DND-41 (cell line): ENCODE data around the gene IL17F.
A peak's percentile ranks its signal among the peaks of the same experiment; 100 is the strongest.

Experiments
- ATAC-seq: fragments of 200-7000 bp; cut with Tn5 transposase; 3 replicates; pipeline ENCODE4 v1.9.1; 2021; ENCODE audit warnings: low read depth; ENCODE audit not compliant: insufficient read depth
- DNase-seq: peaks from one replicate; pipeline ENCODE4 v3.0.0-alpha.2; 2020
- H2AFZ ChIP-seq: 2 replicates; pipeline ENCODE4 v1.6.0; 2012; ENCODE audit warnings: low read depth, low read length
- H3K27ac ChIP-seq: 2 replicates; pipeline ENCODE4 v1.5.1; 2012; ENCODE audit warnings: low read length, inconsistent platforms
- H3K27me3 ChIP-seq: fragments of 200-600 bp; sonication (generic); 2 replicates; pipeline ENCODE4 v1.6.0; 2012; ENCODE audit warnings: low read length, mild to moderate bottlenecking, inconsistent platforms; ENCODE audit not compliant: insufficient read depth, poor library complexity
- H3K36me3 ChIP-seq: 2 replicates; pipeline ENCODE4 v1.5.1; 2012; ENCODE audit warnings: low read length, inconsistent platforms; ENCODE audit not compliant: insufficient read depth
- H3K4me1 ChIP-seq: 2 replicates; pipeline ENCODE4 v1.5.1; 2012; ENCODE audit warnings: mild to moderate bottlenecking, low read length; ENCODE audit not compliant: insufficient read depth
- H3K4me2 ChIP-seq: 2 replicates; pipeline ENCODE4 v1.6.0; 2012; ENCODE audit warnings: mild to moderate bottlenecking, moderate library complexity, low read length, inconsistent platforms; ENCODE audit not compliant: insufficient read depth
- H3K4me3 ChIP-seq, 2 experiments: fragments of 200-600 bp in 1 of 2; shearing (Covaris generic) in 1 of 2; 2 replicates each; pipeline ENCODE4 v1.5.1; 2012 to 2016; ENCODE audit warnings: inconsistent platforms in 2 of 2, low read length in 2 of 2, mild to moderate bottlenecking in 2 of 2, low read depth in 1 of 2, moderate library complexity in 1 of 2
- H3K79me2 ChIP-seq: 2 replicates; pipeline ENCODE4 v1.6.0; 2012; ENCODE audit warnings: low read length, inconsistent platforms; ENCODE audit not compliant: insufficient read depth
- H3K9ac ChIP-seq: 2 replicates; pipeline ENCODE4 v1.6.0; 2012; ENCODE audit warnings: low read depth, mild to moderate bottlenecking, inconsistent platforms, low read length, moderate library complexity
- H3K9me3 ChIP-seq: 2 replicates; pipeline ENCODE4 v1.5.1; 2012; ENCODE audit warnings: low read length, moderate library complexity, mild to moderate bottlenecking, inconsistent platforms; ENCODE audit not compliant: insufficient read depth, severe bottlenecking
- H4K20me1 ChIP-seq: 2 replicates; pipeline ENCODE4 v1.6.0; 2012; ENCODE audit warnings: low read length; ENCODE audit not compliant: insufficient read depth
- EZH2 ChIP-seq: IDR thresholded peaks from 3 replicates; pipeline ENCODE4 v1.6.1; 2012; ENCODE audit warnings: borderline replicate concordance, low read depth, mild to moderate bottlenecking, moderate library complexity, low read length, inconsistent platforms; ENCODE audit not compliant: severe bottlenecking
- TF ChIP-seq, protein P1 (sequence below): IDR thresholded peaks from 2 replicates; pipeline ENCODE4 v1.5.1; 2012; ENCODE audit warnings: borderline replicate concordance, low read length, moderate library complexity, mild to moderate bottlenecking; ENCODE audit not compliant: poor library complexity, severe bottlenecking; ENCODE audit errors: extremely low read depth

IL17F gene

DNA sequence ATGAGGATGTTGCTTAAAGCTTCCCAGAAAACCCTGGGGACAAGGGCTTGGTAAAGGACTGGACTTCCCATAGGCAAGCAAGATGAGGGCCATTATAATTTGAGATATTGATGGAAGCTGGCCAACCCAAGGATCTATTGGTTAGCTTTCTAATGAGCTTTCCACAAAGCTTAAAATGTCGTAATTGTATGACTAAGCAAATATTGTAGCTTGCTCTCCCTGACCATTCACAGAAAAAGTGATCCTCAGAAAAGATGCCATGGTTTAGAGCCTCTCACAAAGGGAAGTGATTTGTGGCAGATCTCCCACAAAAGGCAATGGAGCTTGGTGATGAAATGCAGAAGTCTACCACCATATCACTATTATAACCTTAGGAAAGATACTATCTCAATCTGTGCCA is 13.6 kb downstream of the IL17F start:
- ATAC-seq = no peak
- no peaks in the 10 kb centered on the region for H3K36me3 ChIP-seq
- H2AFZ ChIP-seq = no peak overlapping the region
- H3K4me3 ChIP-seq = no peak overlapping the region
- no peak for DNase-seq
- H3K79me2 ChIP-seq = no peaks in the 10 kb centered on the region
- no peak overlapping the region for H3K4me2 ChIP-seq
- H4K20me1 ChIP-seq = no peaks in the 10 kb centered on the region
- H3K27ac ChIP-seq = no peak overlapping the region
- H3K9me3 ChIP-seq = no peaks in the 10 kb centered on the region
- no peaks in the 10 kb centered on the region for H3K27me3 ChIP-seq
- TF ChIP-seq EZH2 = no peak
- TF ChIP-seq, protein P1, sequence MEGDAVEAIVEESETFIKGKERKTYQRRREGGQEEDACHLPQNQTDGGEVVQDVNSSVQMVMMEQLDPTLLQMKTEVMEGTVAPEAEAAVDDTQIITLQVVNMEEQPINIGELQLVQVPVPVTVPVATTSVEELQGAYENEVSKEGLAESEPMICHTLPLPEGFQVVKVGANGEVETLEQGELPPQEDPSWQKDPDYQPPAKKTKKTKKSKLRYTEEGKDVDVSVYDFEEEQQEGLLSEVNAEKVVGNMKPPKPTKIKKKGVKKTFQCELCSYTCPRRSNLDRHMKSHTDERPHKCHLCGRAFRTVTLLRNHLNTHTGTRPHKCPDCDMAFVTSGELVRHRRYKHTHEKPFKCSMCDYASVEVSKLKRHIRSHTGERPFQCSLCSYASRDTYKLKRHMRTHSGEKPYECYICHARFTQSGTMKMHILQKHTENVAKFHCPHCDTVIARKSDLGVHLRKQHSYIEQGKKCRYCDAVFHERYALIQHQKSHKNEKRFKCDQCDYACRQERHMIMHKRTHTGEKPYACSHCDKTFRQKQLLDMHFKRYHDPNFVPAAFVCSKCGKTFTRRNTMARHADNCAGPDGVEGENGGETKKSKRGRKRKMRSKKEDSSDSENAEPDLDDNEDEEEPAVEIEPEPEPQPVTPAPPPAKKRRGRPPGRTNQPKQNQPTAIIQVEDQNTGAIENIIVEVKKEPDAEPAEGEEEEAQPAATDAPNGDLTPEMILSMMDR = no peak
- no peak overlapping the region for H3K9ac ChIP-seq
- peaks cover 14% of the 10 kb centered on the region for H3K4me1 ChIP-seq

- no peak overlapping the region for H3K9ac ChIP-seq
- H2AFZ ChIP-seq = 0 out of 2 replicates have a peak overlapping the region, but pooled peaks have one; percentile 10
- H3K27ac ChIP-seq = no peak overlapping the region
- peak; percentile 13 for DNase-seq
- H3K4me1 ChIP-seq = peaks cover 15% of the 10 kb centered on the region
- TF ChIP-seq, protein P1 = no peak
- H4K20me1 ChIP-seq = no peaks in the 10 kb centered on the region
- no peaks in the 10 kb centered on the region for H3K36me3 ChIP-seq
- no peak overlapping the region for H3K4me2 ChIP-seq
- H3K9me3 ChIP-seq = no peaks in the 10 kb centered on the region
- no peaks in the 10 kb centered on the region for H3K27me3 ChIP-seq
- ATAC-seq = peak; percentile 75
- H3K79me2 ChIP-seq = no peaks in the 10 kb centered on the region
- H3K4me3 ChIP-seq = no peak overlapping the region
Measured at GRCh38 chr6:52227495-52227894, 16.8 kb downstream of the IL17F start.

DNA sequence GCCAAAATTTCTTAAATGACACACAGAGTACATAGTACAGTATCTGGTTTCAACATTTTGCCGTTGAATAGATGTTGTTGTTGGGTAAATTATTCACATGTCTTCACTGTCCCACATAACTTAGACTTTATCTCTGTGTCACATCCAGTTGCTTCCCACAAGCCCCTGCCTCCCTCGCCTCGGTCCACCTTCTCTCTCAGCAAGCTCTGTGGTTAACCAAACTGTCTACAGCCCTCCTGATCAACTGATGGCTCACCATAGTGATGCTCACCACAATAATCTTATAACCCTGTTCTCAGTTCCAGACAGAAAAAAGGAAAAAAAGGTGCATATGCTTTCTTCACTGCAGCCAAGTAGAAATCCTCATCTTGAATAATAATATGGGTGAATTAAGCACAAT is 23.0 kb downstream of the IL17F start:
- Histone ChIP-seq H3K9me3 (no peaks in the 10 kb centered on the region), H2AFZ (peak overlapping the region; percentile 14; the same call in 1 of the 2 replicates), H3K27ac (peak overlapping the region; percentile 91), H3K4me3 (no peak overlapping the region), H3K27me3 (no peaks in the 10 kb centered on the region), H3K9ac (peak overlapping the region; percentile 38), H3K79me2 (no peaks in the 10 kb centered on the region), H3K36me3 (no peaks in the 10 kb centered on the region), H3K4me1 (peaks cover 40% of the 10 kb centered on the region), H4K20me1 (no peaks in the 10 kb centered on the region), H3K4me2 (peak overlapping the region; percentile 53)
- peak; percentile 100 for ATAC-seq
- TF ChIP-seq EZH2 = no peak
- TF ChIP-seq, protein P1 = no peak
- DNase-seq = peak; percentile 92

GRCh38 chr6:52217761-52218160 is 26.5 kb downstream of the IL17F start:
- TF ChIP-seq EZH2 = no peak
- TF ChIP-seq, protein P1 = no peak
- Histone ChIP-seq H3K4me3 (no peak overlapping the region), H3K9me3 (no peaks in the 10 kb centered on the region), H3K79me2 (no peaks in the 10 kb centered on the region), H3K36me3 (no peaks in the 10 kb centered on the region), H3K27me3 (no peaks in the 10 kb centered on the region), H4K20me1 (no peaks in the 10 kb centered on the region), H3K4me1 (peaks cover 35% of the 10 kb centered on the region), H3K27ac (no peak overlapping the region), H3K4me2 (no peak overlapping the region), H3K9ac (no peak overlapping the region), H2AFZ (no peak overlapping the region)
- ATAC-seq = no peak
- DNase-seq = no peak
